Fibroblast of lung (primary cell): ENCODE data around the gene INPPL1. TPM values are rescaled to one million over a fixed set of nuclear protein-coding genes. Genes with fewer than 3 reads are reported as not detected.

Experiments used
- DNase-seq, 2 donors: peaks; one replicate each; pipeline versions ENCODE4 v3.0.0 to v3.0.0-alpha.2; 2010; ENCODE audit warnings: low read depth in 2 of 2
- H2AFZ ChIP-seq: 2 replicates; pipeline ENCODE4 v1.5.1; 2012; ENCODE audit warnings: low read length, control low read depth, inconsistent platforms
- H3K27ac ChIP-seq: 2 replicates; pipeline ENCODE4 v1.5.1; 2011; ENCODE audit warnings: low read length, control low read depth; ENCODE audit not compliant: insufficient read depth
- H3K27me3 ChIP-seq: 2 replicates; pipeline ENCODE4 v1.5.1; 2011; ENCODE audit warnings: mild to moderate bottlenecking, low read length; ENCODE audit not compliant: control insufficient read depth, insufficient read depth
- H3K36me3 ChIP-seq: 2 replicates; pipeline ENCODE4 v1.5.1; 2011; ENCODE audit warnings: low read length; ENCODE audit not compliant: control insufficient read depth, insufficient read depth
- H3K4me1 ChIP-seq: 2 replicates; pipeline ENCODE4 v1.5.1; 2011; ENCODE audit warnings: low read length; ENCODE audit not compliant: control insufficient read depth, insufficient read depth; ENCODE audit errors: extremely low read depth
- H3K4me2 ChIP-seq: 2 replicates; pipeline ENCODE4 v1.5.1; 2011; ENCODE audit warnings: low read length, control low read depth; ENCODE audit not compliant: insufficient read depth; ENCODE audit errors: extremely low read depth
- H3K4me3 ChIP-seq, 4 experiments: fragments of 200-600 bp in 1 of 4; sonication (generic) in 1 of 4; replicated peaks in 1 of 4; 2 replicates each; pipeline ENCODE4 v1.5.1; 2011 to 2016; ENCODE audit warnings: low read length in 4 of 4, low read depth in 3 of 4, mild to moderate bottlenecking in 3 of 4, control low read depth in 2 of 4, inconsistent platforms in 1 of 4, mixed read lengths in 1 of 4; ENCODE audit not compliant: insufficient read depth in 1 of 4; ENCODE audit errors: control extremely low read depth in 1 of 4
- H3K79me2 ChIP-seq: 2 replicates; pipeline ENCODE4 v1.5.1; 2012; ENCODE audit warnings: mild to moderate bottlenecking, low read length, inconsistent platforms; ENCODE audit not compliant: control insufficient read depth, insufficient read depth
- H3K9ac ChIP-seq: 2 replicates; pipeline ENCODE4 v1.5.1; 2011; ENCODE audit warnings: mild to moderate bottlenecking, low read length, control low read depth; ENCODE audit not compliant: insufficient read depth
- H3K9me3 ChIP-seq: 2 replicates; pipeline ENCODE4 v1.5.1; 2012; ENCODE audit warnings: low read depth, low read length; ENCODE audit not compliant: control insufficient read depth, insufficient read depth
- H4K20me1 ChIP-seq: 2 replicates; pipeline ENCODE4 v1.5.1; 2011; ENCODE audit warnings: low read length; ENCODE audit not compliant: control insufficient read depth, insufficient read depth; ENCODE audit errors: extremely low read depth
- EZH2 ChIP-seq: IDR thresholded peaks from 2 replicates; pipeline ENCODE4 v1.5.1; 2012; ENCODE audit warnings: low read length, control low read depth, mild to moderate bottlenecking; ENCODE audit errors: missing control alignments
- polyA plus RNA-seq, 2 donors: library from polyadenylated mRNA; depleted of rRNA in 1 of 2; stranded (reverse) in 1 of 2; unstranded in 1 of 2; fragments of >200 nt; gene quantifications; 2 replicates each; pipeline ENCODE4 v1.2.1, GENCODE V29; 2011 to 2012; ENCODE audit warnings: missing spikeins in 1 of 2
- total RNA-seq: library from RNA; depleted of rRNA; stranded (reverse); fragments of >200 nt; gene quantifications from 2 replicates; pipeline ENCODE4 v1.2.1, GENCODE V29; 2014
- TF ChIP-seq, protein P1 (sequence below), 2 donors: IDR thresholded peaks in 1 of 2; conservative IDR thresholded peaks in 1 of 2; 1 replicate in 1 of 2; 2 replicates in 1 of 2; pipeline ENCODE4 v1.5.1; 2011 to 2012; ENCODE audit warnings: low read length in 2 of 2, control low read depth in 1 of 2, inconsistent platforms in 1 of 2, low read depth in 1 of 2, mild to moderate bottlenecking in 1 of 2

INPPL1 gene
- total and polyA plus RNA-seq, 2 donors (not counting 1 experiment from before 2014, with no cell fraction given) = 60.3 to 102 TPM

- Histone ChIP-seq H3K27me3 (no peaks in the 10 kb centered on the region), H3K9me3 (no peaks in the 10 kb centered on the region), H3K4me2 (peak overlapping the region; percentile 89), H3K9ac (peak overlapping the region; percentile 67), H4K20me1 (peaks cover 2% of the 10 kb centered on the region), H3K4me3 (peak overlapping the region; percentile 86 to 97 (median 94)), H2AFZ (peak overlapping the region; percentile 39), H3K36me3 (peaks cover 13% of the 10 kb centered on the region), H3K79me2 (peaks cover 31% of the 10 kb centered on the region), H3K4me1 (peaks cover 10% of the 10 kb centered on the region), H3K27ac (peak overlapping the region; percentile 72)
- peak; percentile 67 to 72 for DNase-seq
- TF ChIP-seq, protein P1, sequence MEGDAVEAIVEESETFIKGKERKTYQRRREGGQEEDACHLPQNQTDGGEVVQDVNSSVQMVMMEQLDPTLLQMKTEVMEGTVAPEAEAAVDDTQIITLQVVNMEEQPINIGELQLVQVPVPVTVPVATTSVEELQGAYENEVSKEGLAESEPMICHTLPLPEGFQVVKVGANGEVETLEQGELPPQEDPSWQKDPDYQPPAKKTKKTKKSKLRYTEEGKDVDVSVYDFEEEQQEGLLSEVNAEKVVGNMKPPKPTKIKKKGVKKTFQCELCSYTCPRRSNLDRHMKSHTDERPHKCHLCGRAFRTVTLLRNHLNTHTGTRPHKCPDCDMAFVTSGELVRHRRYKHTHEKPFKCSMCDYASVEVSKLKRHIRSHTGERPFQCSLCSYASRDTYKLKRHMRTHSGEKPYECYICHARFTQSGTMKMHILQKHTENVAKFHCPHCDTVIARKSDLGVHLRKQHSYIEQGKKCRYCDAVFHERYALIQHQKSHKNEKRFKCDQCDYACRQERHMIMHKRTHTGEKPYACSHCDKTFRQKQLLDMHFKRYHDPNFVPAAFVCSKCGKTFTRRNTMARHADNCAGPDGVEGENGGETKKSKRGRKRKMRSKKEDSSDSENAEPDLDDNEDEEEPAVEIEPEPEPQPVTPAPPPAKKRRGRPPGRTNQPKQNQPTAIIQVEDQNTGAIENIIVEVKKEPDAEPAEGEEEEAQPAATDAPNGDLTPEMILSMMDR (conservative IDR thresholded peaks at IDR 0.05 in 1 of 2, IDR thresholded peaks at IDR 0.05 in 1 of 2; ENCODE audit: low read depth in 1 of 2, low read length in 2 of 2) = peak in 1 of 2 donors; percentile 3
- no peak for TF ChIP-seq EZH2
Measured at GRCh38 chr11:72223615-72224563, 678 bp upstream of the INPPL1 start.

DNA sequence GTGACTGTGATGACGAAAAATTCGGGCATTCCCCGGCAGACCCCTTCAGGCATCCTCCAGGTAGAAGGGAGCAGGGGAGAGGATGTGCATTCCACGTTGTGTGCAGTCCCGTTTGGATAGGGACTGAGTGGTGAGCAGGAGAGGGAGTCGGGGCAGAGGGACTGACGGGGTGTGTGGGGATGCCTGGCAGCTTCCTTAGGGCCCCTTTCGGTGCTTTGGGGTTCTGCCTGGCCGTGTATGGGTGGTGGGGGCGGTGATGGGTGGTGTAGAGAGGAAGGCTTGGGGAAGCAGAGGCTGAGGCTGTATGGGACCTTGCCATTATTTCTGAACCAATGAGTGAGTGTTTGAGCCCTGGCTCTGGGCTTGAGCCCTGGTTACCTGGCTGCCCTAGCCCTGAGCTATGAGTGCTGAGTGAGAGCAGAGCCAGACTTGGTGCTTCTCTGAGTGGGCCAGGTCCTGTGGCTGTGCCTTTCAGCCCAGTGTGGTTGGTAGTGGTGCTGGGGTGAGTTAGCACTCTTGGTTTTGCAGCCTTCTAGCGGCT is 914 bp downstream of the INPPL1 start:
- Histone ChIP-seq H3K4me1 (peaks cover 10% of the 10 kb centered on the region), H3K79me2 (peaks cover 31% of the 10 kb centered on the region), H3K27ac (peak overlapping the region; percentile 43), H3K9ac (peak overlapping the region; percentile 67), H3K27me3 (no peaks in the 10 kb centered on the region), H3K4me3 (peak overlapping the region; percentile 79 to 96 (median 86)), H3K9me3 (no peaks in the 10 kb centered on the region), H3K4me2 (peak overlapping the region; percentile 100), H2AFZ (no peak overlapping the region), H3K36me3 (peaks cover 27% of the 10 kb centered on the region), H4K20me1 (peaks cover 2% of the 10 kb centered on the region)
- DNase-seq = no peak
- no peak for TF ChIP-seq EZH2
- TF ChIP-seq, protein P1 (conservative IDR thresholded peaks at IDR 0.05 in 1 of 2, IDR thresholded peaks at IDR 0.05 in 1 of 2; ENCODE audit: low read depth in 1 of 2, low read length in 2 of 2) = no peak

DNA sequence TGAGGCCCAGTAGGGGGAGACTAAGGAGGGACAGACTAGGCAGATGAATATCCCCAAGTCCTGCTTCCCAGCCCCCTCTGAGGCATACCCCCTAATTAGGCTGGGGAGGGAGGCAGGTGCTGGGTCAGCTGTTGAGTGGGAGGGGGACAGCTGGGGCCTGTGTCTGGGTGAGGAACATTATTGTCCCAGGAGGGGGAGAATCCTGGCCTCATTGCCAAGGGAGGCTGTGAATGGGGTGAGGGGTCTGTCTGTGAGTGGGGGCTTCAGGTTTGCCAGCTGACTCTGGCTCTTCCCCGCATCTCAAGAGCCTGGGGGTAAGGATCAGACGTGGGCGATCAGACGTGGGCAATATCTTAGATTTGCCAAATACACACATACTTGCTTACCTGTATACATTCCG is 2.1 kb downstream of the INPPL1 start:
- Histone ChIP-seq H3K4me2 (no peak overlapping the region), H3K27me3 (no peaks in the 10 kb centered on the region), H3K4me3 (peak overlapping the region in 1 of 4 experiments; percentile 20), H3K79me2 (peaks cover 31% of the 10 kb centered on the region), H3K9me3 (no peaks in the 10 kb centered on the region), H3K4me1 (peaks cover 10% of the 10 kb centered on the region), H2AFZ (no peak overlapping the region), H3K9ac (no peak overlapping the region), H3K27ac (no peak overlapping the region), H3K36me3 (peaks cover 35% of the 10 kb centered on the region), H4K20me1 (peaks cover 2% of the 10 kb centered on the region)
- DNase-seq = no peak
- no peak for TF ChIP-seq EZH2
- TF ChIP-seq, protein P1 (conservative IDR thresholded peaks at IDR 0.05 in 1 of 2, IDR thresholded peaks at IDR 0.05 in 1 of 2; ENCODE audit: low read depth in 1 of 2, low read length in 2 of 2) = no peak
